Endothelial cell of umbilical vein (primary cell): ENCODE data around the gene SLC17A9. TPM values are rescaled to one million over a fixed set of nuclear protein-coding genes. Genes with fewer than 3 reads are reported as not detected.

Experiments
- BruUV-seq: library from RNA; stranded (reverse); fragments of 400-500 nt; replicated peaks from 2 replicates; lab custom pipeline; 2021; lab: Mats Ljungman, UMichigan
- CTCF ChIA-PET: fragments of 300-600, 350-600 bp; sonication (Branson Sonifier 250); formaldehyde crosslinking; loops from one replicate; lab custom pipeline; 2021; ENCODE audit warnings: antibody characterized with exemption, inconsistent platforms; lab: Charles Lee
- POLR2A ChIA-PET: fragments of 300-600, 350-600 bp; sonication (Branson Sonifier 250); formaldehyde crosslinking; loops from one replicate; lab custom pipeline; 2021; ENCODE audit warnings: antibody characterized with exemption, inconsistent platforms; lab: Charles Lee
- DNase-seq: peaks from one replicate; pipeline ENCODE4 v3.0.0-alpha.2; 2011; ENCODE audit warnings: low read depth, low spot score
- FAIRE-seq: peaks from 2 replicates; lab custom pipeline; 2011; peaks lifted over from hg19 to GRCh38; lab: Jason Lieb, UNC
- H2AFZ ChIP-seq: 2 replicates; pipeline ENCODE4 v1.6.0; 2012; ENCODE audit warnings: low read depth, low read length, control low read depth, inconsistent platforms
- H3K27ac ChIP-seq: 2 replicates; pipeline ENCODE4 v1.5.1; 2011; ENCODE audit warnings: low read depth, mild to moderate bottlenecking, control low read depth, low read length, moderate library complexity; ENCODE audit not compliant: insufficient read depth
- H3K27me3 ChIP-seq, 2 experiments: 2 replicates each; pipeline versions ENCODE4 v1.6.0 to v1.6.1; 2011; ENCODE audit warnings: low read length in 2 of 2, mixed read lengths in 1 of 2; ENCODE audit not compliant: control insufficient read depth in 2 of 2, insufficient read depth in 2 of 2
- H3K36me3 ChIP-seq, 2 experiments: 2 replicates in 1 of 2; 3 replicates in 1 of 2; pipeline ENCODE4 v1.5.1; 2011; ENCODE audit warnings: low read length in 2 of 2, mild to moderate bottlenecking in 1 of 2, moderate library complexity in 1 of 2; ENCODE audit not compliant: control insufficient read depth in 2 of 2, insufficient read depth in 2 of 2; ENCODE audit errors: extremely low read depth in 1 of 2
- H3K4me1 ChIP-seq: 3 replicates; pipeline ENCODE4 v1.5.1; 2011; ENCODE audit warnings: mild to moderate bottlenecking, low read length; ENCODE audit not compliant: control insufficient read depth, insufficient read depth; ENCODE audit errors: extremely low read depth
- H3K4me2 ChIP-seq: 2 replicates; pipeline ENCODE4 v1.6.1; 2011; ENCODE audit warnings: low read length, control low read depth, mixed read lengths; ENCODE audit not compliant: insufficient read depth
- H3K4me3 ChIP-seq, 3 experiments: fragments of 200-600 bp in 1 of 3; sonication (generic), shearing (Covaris generic) in 1 of 3; replicated peaks in 1 of 3; 2 replicates each; pipeline ENCODE4 v1.5.1; 2011 to 2016; ENCODE audit warnings: control low read depth in 3 of 3, low read length in 3 of 3, mild to moderate bottlenecking in 2 of 3, inconsistent platforms in 1 of 3, low read depth in 1 of 3, moderate library complexity in 1 of 3; ENCODE audit not compliant: insufficient read depth in 1 of 3
- H3K79me2 ChIP-seq: 2 replicates; pipeline ENCODE4 v1.6.0; 2012; ENCODE audit warnings: low read length, inconsistent platforms; ENCODE audit not compliant: control insufficient read depth, insufficient read depth
- H3K9ac ChIP-seq: replicated peaks from 2 replicates; pipeline ENCODE3; 2011; ENCODE audit warnings: low read length, control low read depth; ENCODE audit not compliant: insufficient read depth; ENCODE audit errors: extremely low read depth
- H3K9me1 ChIP-seq: replicated peaks from 3 replicates; pipeline ENCODE4 v1.6.0; 2011; ENCODE audit warnings: mild to moderate bottlenecking, low read length; ENCODE audit not compliant: control insufficient read depth, insufficient read depth; ENCODE audit errors: extremely low read depth
- H3K9me3 ChIP-seq: replicated peaks from 2 replicates; pipeline ENCODE4 v1.5.1; 2012; ENCODE audit warnings: low read length, inconsistent platforms; ENCODE audit not compliant: control insufficient read depth, insufficient read depth
- H4K20me1 ChIP-seq: replicated peaks from 2 replicates; pipeline ENCODE3; 2011; ENCODE audit warnings: mild to moderate bottlenecking, low read length; ENCODE audit not compliant: control insufficient read depth, insufficient read depth; ENCODE audit errors: extremely low read depth
- EZH2 ChIP-seq: IDR thresholded peaks from 2 replicates; pipeline ENCODE4 v1.6.1; 2012; ENCODE audit warnings: borderline replicate concordance, low read depth, mild to moderate bottlenecking, moderate library complexity, low read length, inconsistent platforms; ENCODE audit not compliant: severe bottlenecking
- FOS ChIP-seq: IDR thresholded peaks from 2 replicates; pipeline ENCODE4 v1.6.1; 2011; ENCODE audit warnings: mild to moderate bottlenecking, low read length, moderate library complexity, borderline replicate concordance; ENCODE audit not compliant: insufficient read depth
- GATA2 ChIP-seq: IDR thresholded peaks from 2 replicates; pipeline ENCODE4 v1.7.0; 2011; ENCODE audit warnings: low read depth, mild to moderate bottlenecking, moderate library complexity, mixed read lengths, low read length; ENCODE audit not compliant: insufficient read length, insufficient read depth
- JUN ChIP-seq: IDR thresholded peaks from 2 replicates; pipeline ENCODE4 v1.6.1; 2011; ENCODE audit warnings: borderline replicate concordance, low read depth; ENCODE audit not compliant: insufficient read length, insufficient read depth
- MYC ChIP-seq: IDR thresholded peaks from one replicate; pipeline ENCODE4 v1.6.1; 2011; ENCODE audit warnings: mild to moderate bottlenecking, low read depth, low read length
- POLR2A ChIP-seq: IDR thresholded peaks from 2 replicates; pipeline ENCODE4 v1.6.1; 2012; ENCODE audit warnings: low read depth, mild to moderate bottlenecking, control low read depth, low read length
- POLR2AphosphoS5 ChIP-seq: IDR thresholded peaks from 2 replicates; pipeline ENCODE4 v1.6.1; 2012; ENCODE audit warnings: low read depth, mild to moderate bottlenecking, control low read depth, low read length, moderate library complexity; ENCODE audit not compliant: insufficient read depth
- dilution Hi-C: fragments of 300-500 bp; cut with MboI; formaldehyde crosslinking; loops from one replicate; pipeline ENCODE4 v1.15.0; 2019; ENCODE audit warnings: low sequenced_read_pairs; ENCODE audit not compliant: extremely low pct_ligation_motif_present
- intact Hi-C: fragments of 100-400 bp; cut with micrococcal nuclease; formaldehyde crosslinking; loops from one replicate; pipeline ENCODE4 v1.10.0; 2022
- polyA plus RNA-seq, 4 experiments: library from polyadenylated mRNA; depleted of rRNA in 3 of 4; stranded (reverse) in 3 of 4; unstranded in 1 of 4; fragments of >200 nt; gene quantifications; 2 replicates each; pipeline versions ENCODE4 v1.2.1 to v1.2.3, GENCODE V29; 2011 to 2012; ENCODE audit warnings: missing spikeins in 1 of 4
- total RNA-seq: library from RNA; stranded (reverse); gene quantifications from 2 replicates; pipeline ENCODE4 v1.2.3, GENCODE V29; 2021
- TF ChIP-seq, protein P1 (sequence below): IDR thresholded peaks from 2 replicates; pipeline ENCODE4 v1.6.1; 2011; ENCODE audit not compliant: insufficient read depth, insufficient read length
- TF ChIP-seq, protein P2 (sequence below), 2 donors: IDR thresholded peaks; 1 replicate in 1 of 2; 2 replicates in 1 of 2; pipeline ENCODE4 v1.5.1; 2011; ENCODE audit warnings: low read length in 2 of 2, mild to moderate bottlenecking in 2 of 2, moderate library complexity in 2 of 2, control low read depth in 1 of 2, inconsistent platforms in 1 of 2, low read depth in 1 of 2; ENCODE audit not compliant: insufficient read depth in 1 of 2; ENCODE audit errors: extremely low read depth in 1 of 2

The SLC17A9 gene
- total and polyA plus RNA-seq, 2 donors (not counting 3 experiments of a cell fraction or from before 2014, with no cell fraction given) = 38.2 to 44.5 TPM

DNA sequence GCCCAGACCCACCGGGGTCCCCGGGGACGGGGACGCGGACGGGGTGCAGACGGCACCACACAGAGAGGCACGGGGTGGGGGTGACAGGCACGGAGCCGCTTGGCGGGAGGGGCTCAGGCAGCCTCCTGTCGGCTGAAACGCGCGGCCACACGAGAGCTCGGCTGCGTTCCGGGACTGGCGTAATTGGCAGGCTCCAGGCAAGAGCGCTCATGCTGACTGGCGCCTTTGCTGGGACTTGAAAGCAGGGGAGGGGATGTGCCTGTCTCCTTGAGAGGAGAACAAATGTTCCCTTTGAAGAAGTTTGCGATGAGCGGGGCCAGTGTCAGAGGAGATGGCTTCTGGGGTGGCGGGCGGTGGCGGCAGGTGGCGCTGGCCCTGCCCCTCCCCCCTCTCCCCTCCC, 28.5 kb downstream of the SLC17A9 start:
- no peaks in the 10 kb centered on the region for H3K9me1 ChIP-seq
- ChIA-PET CTCF (interaction anchor here (1.1 to 4.0 kb wide), 2 partner anchors 9 to 28 kb away, joined by 3 to 18 read pairs; no protein-coding TSS in a partner anchor), POLR2A (no interaction called here)
- intact Hi-C loops = no loop called here
- no peak overlapping the region for H2AFZ ChIP-seq
- no peak overlapping the region for H3K4me3 ChIP-seq
- H3K4me2 ChIP-seq = no peak overlapping the region
- H3K9me3 ChIP-seq = no peaks in the 10 kb centered on the region
- H3K4me1 ChIP-seq = no peaks in the 10 kb centered on the region
- DNase-seq = no peak
- H3K36me3 ChIP-seq = no peaks in the 10 kb centered on the region
- H3K9ac ChIP-seq = no peak overlapping the region
- peaks cover 20 to 24% of the 10 kb centered on the region in 2 experiments for H3K27me3 ChIP-seq
- H3K27ac ChIP-seq = no peak overlapping the region
- FAIRE-seq = no peak
- no TSS peak for BruUV-seq
- no peaks in the 10 kb centered on the region for H4K20me1 ChIP-seq
- dilution Hi-C loops = no loop called here
- H3K79me2 ChIP-seq = no peaks in the 10 kb centered on the region
- TF ChIP-seq POLR2AphosphoS5 (no peak), EZH2 (no peak), MYC (no peak), JUN (no peak), GATA2 (no peak), FOS (no peak), POLR2A (no peak)
- TF ChIP-seq, protein P1, sequence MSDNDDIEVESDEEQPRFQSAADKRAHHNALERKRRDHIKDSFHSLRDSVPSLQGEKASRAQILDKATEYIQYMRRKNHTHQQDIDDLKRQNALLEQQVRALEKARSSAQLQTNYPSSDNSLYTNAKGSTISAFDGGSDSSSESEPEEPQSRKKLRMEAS = no peak
- TF ChIP-seq, protein P2, sequence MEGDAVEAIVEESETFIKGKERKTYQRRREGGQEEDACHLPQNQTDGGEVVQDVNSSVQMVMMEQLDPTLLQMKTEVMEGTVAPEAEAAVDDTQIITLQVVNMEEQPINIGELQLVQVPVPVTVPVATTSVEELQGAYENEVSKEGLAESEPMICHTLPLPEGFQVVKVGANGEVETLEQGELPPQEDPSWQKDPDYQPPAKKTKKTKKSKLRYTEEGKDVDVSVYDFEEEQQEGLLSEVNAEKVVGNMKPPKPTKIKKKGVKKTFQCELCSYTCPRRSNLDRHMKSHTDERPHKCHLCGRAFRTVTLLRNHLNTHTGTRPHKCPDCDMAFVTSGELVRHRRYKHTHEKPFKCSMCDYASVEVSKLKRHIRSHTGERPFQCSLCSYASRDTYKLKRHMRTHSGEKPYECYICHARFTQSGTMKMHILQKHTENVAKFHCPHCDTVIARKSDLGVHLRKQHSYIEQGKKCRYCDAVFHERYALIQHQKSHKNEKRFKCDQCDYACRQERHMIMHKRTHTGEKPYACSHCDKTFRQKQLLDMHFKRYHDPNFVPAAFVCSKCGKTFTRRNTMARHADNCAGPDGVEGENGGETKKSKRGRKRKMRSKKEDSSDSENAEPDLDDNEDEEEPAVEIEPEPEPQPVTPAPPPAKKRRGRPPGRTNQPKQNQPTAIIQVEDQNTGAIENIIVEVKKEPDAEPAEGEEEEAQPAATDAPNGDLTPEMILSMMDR (IDR thresholded peaks at IDR 0.05; ENCODE audit: extremely low read depth in 1 of 2, insufficient read depth in 1 of 2, low read depth in 1 of 2, low read length in 2 of 2) = no peak
